ENCODE measurements around the gene SAMD3.
"Not testable (repeated sequence)": the region's sequence is repeated elsewhere in the genome, so short reads cannot be mapped to it uniquely, and the experiment has no call there.

- not testable (repeated sequence) for TF ChIP-seq CTCF (conservative IDR thresholded peaks at IDR 0.05; ENCODE audit: low read length); EZH2phosphoT487 (IDR thresholded peaks at IDR 0.05; ENCODE audit: borderline replicate concordance)
Measured at GRCh38 chr6:130260614-130261241, 38.0 kb upstream of the SAMD3 start.
